Left hindlimb (tissue), 1 donor: ENCODE results near the gene MAF.
A peak's percentile ranks its signal among the peaks of the same experiment; 100 is the strongest.

ENCODE experiments used
- DNase-seq: peaks from one replicate; pipeline ENCODE4 v3.0.0-alpha.2; 2018

Gene MAF

DNA sequence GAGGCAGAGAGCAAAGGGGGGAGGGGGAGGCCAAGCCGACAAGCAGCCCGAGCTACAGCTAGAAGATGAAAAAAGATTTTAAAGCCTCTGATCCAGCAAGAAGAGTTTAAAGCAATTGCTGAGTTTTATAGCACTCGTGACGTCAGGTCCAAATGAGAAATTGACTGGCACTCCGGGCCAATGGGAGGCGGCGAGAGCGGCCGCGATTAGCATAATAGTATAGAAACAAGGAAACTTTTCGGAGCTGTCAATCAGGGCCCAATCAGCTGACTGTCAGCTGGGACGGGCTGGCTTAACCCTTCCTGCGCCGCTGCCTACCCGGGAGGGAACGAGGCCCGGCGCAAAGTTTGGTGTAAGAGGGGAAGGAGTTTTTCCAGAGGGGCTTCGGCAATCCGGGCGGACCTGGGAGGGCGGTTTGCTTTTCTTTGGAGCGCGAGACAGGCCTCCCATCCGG lies at the start of gene MAF:
Gene MAF, minus strand, starts transcription at position 100 of the 454 bp plus-strand sequence. CDS start 835 bp downstream, outside the sequence.
- peak; percentile 96 for DNase-seq

DNA sequence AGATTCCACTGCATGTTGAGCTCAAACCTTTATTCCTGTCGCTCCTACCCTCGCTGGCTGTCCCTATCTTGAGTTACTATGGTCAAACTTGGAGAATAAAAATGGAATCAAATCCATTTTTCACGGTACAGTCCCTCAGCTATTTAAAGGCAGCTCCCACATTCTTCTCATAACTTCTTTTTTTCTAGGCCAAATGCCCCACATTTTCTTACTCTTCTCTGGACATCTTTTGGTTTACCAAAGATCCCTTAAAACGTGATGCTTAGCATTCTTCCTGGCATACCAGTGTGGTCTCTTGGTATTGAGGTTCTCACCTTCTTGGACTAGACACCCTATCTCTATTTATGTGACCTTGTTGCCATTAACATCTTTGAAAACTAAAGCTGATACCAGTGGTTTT lies 48.3 kb upstream of the MAF start:
- DNase-seq, result no peak

DNA sequence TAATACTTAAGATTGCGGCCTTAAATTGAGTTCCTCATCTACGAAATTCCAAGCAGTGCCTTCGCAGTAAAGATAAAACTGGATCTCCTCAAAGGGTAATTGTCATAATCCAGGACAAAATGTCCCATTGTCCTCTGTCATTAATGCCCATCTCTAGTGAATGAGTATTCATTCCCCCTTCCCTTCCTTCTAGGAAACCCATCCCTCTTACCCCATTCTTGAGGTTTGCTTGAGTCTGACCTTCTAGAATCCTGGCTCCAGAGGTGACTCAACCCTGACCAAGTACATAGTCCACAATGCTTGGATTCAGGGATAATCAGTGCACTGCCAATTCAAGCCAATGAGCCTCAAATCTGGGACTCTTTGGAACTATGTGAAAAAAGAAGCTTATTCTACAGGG lies 47.0 kb upstream of the MAF start:
- DNase-seq, result no peak

DNA sequence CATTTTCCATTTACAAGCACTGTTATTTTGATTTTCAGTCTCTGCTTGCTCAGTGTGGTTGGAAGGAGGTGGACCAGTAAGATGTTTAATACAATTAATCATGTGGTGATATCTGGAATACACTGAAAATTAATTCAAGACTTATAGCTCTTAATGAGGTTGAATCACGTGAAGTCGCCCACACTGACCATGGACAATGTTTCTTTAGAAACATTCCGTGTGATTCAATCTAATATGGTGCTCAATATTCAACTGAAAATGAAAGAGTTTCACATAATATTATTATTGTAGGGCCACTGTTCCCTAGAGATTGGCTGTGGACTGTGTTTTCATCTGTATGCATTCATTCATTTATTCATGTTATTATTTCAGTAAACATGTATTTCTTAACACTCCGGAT lies 45.2 kb upstream of the MAF start:
- DNase-seq, result no peak

DNA sequence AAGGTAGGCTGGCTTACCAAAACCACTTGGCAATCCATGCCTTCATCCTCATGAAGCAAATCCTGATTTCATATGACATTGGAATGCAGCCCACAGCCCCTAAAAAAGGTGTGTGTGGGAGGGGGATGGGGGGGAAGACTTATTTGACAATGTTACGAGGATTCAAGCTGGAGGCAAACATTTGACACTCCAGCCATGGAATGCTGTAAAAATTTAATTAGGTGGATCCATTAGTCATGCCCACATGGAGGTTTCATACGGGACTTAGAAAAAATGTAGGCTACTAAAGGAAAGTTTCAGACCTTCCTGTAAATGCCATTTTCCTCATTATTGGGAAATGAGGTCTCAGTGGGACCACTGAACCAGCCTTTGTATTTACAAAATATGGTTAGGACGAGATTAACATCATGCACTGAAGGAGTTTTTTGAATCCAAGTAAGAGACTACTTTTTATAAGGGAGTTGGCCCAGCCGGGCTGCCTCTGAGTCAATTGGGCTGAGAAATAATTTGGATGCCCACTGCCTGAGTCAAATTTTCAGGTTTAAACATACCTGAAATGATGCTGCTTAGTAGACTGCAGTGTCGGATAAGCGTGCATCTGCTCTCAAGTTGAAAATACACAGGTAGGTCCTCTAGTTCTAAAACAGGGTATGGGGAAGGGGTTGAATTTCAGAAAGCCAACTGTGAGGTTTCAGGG lies 44.6 kb upstream of the MAF start:
- no peak for DNase-seq

DNA sequence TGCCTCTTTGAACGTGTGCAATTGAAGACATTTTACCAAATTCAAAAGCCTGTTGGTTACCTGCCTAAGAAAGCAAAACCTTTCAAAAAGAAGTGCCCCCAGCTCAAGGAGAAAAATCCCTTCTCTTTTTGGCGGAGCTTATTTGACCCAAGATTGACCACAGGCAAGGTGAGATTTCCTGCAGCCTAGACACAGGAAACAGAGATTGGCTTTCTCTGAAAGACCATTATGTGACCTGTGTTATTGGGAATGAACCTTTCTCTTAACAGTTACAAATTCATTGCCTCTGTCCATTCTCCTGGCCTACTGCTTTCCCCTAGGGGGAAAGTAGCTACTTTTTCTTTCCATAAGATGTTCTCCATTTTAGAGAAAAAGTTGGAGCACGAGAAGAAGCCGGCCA lies 42.1 kb upstream of the MAF start:
- no peak for DNase-seq

DNA sequence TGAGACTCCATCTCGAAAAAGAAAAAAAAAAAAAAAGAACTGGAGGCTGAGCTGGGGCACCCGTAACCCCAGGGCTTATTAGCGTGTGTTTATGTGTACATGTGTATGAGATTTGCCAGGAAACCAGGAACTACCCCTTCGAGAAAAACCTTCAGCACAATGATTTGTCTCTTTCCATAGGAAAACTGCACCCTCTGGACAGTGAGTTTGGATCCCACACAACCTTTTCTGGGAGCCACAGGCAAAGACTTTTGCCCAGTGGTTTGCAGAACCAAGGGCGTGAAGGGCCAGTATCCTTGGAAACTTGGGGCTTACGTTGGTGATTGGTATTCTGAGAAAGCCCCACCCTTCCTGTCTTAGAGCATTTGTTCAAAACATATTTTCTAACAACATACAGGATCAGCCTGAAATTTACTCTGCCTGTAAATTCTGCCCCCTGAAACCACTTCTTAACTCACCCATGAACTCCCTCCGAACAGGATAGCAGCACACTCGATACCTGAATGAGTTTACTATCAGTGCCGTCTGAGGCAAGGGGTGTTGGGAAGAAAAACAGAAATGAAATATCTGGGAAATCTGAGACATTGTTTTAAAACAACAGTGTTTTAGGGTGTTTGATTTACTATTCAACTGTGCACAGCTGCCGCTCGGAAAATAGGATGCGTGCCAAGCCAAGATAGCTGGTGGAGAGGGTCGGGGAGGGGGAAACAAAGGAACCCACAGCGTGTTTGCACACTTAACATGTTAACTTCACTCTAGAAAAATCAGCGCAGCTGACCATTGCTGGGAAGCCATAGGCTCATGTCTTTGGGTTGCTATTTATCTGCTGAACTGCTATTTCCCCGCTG lies 40.2 kb upstream of the MAF start:
- peak; percentile 54 for DNase-seq

DNA sequence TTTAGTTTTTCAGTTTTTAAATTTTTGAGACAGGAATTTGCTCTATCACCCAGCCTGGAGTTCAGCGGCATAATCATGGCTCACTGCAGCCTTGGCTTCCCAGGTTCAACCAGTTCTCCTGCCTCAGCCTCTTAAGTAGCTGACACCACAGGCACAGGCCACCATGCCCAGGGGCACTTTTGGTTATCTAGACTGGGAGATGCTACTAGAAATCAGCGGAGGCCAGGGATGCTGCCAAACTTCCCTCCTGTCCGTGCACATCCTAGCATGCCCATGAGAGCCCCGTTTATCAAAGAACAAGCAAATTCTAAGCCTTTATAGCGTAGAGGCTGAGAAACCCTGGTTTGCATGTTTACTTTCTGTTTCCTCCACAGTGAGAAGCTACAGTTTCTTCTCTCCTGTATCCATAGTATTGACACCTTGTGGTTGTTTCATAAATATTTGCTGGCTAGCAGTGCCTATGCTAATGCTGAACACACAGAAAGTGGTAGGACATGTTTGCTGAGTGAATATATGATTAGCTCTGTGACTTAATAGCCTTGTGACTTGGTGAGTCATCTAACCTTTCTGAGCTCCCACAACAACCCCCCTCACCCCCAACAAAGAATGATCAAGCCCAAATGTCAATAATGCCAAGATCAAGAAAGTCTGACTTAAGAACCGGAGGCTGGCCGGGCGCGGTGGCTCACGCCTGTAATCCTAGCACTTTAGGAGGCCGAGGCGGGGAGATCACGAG lies 39.2 kb upstream of the MAF start:
- DNase-seq, result no peak

DNA sequence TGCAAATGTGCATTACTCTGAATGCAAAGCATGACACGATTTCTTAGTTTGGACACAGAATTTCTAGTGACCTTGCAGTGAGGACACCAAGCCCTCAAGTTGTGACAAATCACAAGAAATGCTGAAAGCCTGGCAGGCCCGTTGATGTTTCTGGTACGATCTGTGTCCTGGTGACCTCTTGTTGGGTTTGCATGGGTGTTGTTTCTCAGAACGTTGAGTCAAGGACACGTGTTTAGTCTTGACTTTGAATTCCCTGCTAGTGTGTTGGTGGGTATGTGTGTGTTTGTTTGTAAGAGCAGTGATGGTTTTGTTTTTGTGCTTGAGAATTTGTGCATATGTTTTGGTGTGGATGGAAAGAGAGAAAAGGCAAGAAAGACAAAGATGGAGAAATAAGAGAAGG lies 37.8 kb upstream of the MAF start:
- no peak for DNase-seq

DNA sequence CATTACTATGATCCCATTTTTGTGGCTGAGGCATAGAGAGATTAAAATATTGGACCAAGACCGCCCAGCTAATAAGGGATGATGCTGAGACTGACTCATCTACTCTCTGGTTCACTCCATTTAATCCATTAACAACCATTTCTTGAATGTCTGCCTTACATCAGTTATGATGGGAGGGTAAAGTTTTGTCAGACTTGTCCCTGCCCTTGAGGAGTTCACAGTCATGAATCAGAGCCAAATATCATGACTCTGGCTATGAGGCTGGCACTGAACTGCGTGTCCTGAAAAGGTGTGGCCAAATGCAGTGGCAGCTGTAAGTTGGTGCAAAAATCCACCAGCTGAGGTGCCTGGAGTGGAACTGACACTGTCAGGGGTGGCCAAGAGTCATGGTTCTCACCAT lies 35.0 kb upstream of the MAF start:
- DNase-seq, result no peak

DNA sequence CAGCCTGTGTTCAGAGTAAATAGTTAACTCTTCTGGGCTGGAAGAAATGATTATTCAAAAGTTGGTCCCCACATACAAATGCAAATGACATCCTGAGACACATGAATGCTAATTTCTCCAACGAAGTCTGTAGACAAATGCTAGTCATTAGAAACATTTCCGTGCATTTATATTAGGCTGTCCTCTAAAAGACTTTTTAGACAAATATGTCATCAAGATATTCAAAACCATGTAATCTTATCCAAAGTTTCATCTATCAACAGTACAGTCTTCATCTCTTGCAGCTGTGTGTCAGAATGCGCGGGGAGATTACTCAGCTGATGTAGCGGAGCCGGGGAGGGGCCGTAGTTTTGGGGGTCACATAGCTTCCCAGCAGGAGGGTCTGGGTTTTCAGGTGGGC lies 33.8 kb upstream of the MAF start:
- no peak for DNase-seq

DNA sequence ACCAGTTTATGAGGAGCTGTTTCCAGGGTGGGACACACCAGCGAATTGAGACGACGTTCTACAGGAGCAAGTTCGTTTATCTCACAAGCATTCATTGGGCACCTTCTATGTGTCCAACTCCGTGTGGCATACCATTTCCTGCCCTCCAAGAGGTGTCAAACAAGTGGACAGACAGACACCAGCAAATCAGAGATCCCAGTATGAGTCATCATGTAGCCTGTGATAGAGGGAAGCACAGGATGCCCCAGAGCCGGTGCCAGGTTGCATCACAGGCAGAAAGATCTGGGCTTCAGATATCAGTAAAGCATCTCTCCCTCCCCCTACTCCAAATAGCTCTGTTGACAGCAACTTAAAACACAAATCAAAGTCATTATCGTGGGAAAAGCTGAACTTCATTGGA lies 31.8 kb upstream of the MAF start:
- no peak for DNase-seq

DNA sequence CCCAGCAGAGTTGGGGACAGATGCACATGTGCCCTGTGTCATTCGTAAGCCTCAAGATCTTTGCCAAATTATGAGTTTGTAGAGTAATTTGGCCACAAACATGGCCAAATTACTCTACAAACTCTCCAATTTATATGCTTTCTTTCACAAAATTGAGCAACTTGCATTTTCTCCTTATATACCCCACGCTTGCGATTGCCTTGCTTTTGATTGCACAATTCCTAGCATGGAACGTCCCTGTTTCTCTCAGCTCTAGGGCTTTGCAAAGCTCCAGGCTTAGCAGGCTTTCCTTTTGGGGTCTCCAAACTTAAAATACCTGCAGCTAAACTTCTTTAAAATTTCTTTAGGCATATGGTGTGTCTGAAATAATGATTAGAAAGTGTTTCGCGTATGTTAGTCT lies 28.5 kb upstream of the MAF start:
- DNase-seq, result no peak

DNA sequence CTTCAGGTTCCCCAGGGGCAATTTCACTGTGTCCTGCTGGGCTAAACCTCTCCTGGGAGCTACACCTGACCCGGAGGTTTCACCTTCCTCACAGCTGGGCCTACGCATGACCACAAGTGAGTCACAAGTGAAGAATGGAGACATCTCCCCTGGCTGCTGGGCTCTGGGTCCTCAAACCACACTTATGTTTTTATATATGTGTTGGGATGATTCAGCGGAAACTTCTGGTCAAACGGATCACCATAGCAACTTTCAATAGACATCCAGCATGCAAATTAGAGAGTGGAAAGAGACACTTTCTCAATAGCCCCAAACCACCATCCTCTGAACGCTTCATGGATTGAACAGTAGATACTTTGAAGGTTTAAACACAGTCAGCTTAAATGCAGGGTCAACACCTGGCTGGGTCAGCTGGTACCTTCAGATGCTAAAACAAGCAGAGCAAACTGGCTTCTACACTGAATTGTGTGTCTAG lies 28.0 kb upstream of the MAF start:
- no peak for DNase-seq

DNA sequence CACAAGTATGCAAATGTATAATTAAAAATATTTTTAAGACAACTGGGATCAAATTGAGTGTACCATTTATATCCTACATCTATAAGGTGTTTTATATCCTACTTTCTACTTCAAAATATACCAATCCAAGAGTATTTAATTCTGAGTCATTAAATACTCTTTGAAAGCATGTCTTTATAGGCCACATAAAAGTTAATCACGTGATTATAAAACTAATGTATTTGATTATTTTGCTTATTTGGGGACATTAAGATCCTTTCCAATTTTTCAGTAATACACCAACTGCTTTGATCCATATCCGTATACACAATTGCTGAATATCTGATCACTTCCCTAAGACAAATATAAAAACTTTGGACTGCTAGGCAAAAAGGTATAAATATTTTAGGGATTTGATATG lies 26.6 kb upstream of the MAF start:
- DNase-seq, result no peak

DNA sequence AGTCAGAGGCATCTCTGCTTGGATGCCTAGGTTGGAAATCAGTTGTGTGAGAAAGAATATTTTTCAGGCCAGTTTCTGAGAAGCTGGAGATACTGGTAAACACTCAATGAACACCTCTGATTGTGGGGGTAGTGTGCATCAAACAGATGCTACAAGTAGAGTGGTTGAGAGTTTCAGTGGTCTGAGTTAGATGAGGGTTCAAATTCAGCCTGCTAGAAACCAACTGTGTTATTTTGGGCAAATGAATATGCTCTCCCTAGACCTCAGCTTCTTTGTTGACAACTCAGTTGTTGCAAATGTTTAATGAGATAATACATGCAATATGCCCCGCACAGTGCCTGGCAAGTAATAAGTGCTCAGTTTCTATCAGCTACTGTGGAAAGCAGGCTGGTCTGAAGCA lies 25.2 kb upstream of the MAF start:
- DNase-seq, result no peak

DNA sequence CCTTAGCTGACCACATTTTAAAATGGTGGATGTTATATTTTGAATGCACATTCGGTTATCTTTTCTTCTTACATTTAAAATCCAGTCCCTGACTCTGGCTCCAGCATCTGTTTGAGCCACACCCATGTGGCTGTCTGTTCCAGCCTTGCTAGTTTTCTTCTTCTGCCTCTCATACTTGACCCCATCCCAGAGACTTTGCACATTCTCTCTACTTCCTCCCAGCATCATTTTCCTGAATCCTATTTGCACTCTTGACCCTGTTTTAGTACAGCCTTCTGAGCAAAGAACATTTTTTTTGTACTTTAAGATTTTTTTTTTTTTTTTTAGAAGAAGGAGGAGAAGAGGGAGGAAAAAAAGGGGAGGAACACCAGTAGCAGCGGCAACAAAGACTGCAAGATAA lies 23.3 kb upstream of the MAF start:
- DNase-seq, result no peak

DNA sequence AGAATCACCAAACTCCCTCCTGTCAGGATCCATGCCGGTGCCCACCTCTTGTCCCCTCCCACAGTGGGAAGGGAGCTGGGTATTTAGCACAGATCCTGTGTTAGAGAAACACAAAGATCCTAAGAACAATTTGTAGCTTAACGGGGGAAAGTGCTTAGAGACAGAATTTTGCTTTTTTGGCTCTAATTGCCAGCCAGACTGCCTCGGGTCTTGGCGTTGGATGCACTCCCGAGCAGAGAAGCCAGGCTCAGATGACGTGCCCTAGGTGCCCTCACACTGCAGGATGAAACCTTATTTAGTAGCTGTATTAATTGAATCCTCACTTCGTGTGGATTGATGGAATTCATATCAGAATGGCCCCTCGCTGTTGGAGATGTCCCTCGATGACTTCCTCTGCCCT lies 22.5 kb upstream of the MAF start:
- no peak for DNase-seq

DNA sequence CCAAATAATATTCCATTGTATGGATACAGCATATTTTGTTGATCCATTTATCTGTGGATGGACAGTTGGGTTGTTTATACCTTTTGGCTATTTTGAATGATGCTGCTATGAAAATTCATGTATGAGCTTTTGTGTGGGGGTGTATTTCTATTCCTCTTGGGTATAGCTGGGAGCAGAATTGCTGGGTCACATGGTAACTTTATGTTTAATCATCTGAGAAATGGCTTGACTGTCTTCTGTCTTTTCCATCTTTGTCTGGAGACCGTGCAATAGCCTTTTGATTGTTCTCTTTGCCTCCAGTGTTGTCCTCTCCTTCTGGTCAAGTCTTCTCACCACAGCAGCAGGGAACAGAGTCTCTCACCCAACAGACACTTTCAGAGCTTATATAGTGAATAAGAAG lies 20.5 kb upstream of the MAF start:
- no peak for DNase-seq

DNA sequence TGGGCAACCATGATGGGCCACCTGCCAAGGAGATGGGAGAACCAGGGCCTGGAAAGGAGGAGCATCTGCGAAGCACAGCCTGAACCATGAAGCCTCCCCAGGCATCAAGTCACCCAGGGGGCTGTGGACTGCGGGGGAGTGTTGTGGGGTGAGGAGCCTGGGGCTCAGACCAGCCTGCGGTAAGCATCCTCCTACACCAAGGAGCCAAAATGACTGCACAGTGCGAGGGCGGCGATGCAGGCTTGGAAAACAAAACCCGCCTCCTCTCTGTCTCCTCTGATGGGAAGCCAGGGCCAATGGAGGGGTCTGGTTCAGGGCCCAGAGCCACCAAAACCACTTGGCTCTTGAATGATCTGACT lies 18.1 kb upstream of the MAF start:
- peak; percentile 62 for DNase-seq

DNA sequence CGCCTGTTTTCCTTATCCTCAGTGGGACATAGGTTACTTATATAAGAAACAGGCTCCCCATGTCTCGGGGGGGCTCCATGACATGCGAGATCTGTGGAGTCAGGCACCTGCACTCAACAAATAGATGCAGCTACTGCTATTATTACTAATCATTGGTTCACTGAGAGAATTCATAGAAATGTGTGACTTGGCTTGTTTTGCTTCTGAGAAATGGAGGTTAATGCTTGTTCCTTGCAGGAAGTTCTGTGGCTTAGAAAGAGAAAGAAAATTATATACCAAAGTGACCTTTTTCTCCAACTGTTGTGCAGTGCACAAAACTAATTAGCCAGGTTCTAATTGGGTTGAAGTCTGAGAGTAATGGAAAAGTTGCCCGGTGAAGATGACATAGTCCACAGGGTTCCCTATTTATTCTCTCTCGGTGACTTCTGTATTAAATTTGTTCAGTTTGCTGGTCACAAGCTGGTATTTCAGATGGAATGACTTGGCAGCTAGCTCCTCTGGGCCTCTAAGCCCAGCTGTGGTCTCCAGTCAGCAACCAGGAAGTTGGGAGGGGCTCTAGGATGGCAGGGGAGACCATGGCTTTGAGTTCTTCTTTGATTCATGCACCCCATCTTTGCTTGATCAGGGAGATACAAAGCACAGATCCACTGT lies 17.6 kb upstream of the MAF start:
- DNase-seq, result no peak

DNA sequence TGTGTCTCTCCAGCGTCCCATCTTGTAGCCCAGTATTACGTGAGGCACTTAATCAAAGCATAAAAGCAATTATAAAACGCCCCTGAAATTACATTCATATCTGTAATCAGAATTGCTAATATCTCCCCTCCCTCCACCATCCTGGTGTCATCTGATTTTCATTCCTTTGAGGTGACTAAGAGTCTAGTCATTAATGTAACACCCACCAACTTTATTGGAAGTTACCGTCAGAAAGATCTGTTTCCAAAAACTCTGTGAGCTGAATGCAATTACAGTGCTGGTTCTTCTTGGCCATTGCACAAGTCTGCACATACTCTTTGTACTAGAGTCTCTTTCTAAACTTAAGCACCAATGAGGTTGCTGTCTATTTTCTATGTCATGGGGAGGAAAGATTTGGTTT lies 12.5 kb upstream of the MAF start:
- no peak for DNase-seq

DNA sequence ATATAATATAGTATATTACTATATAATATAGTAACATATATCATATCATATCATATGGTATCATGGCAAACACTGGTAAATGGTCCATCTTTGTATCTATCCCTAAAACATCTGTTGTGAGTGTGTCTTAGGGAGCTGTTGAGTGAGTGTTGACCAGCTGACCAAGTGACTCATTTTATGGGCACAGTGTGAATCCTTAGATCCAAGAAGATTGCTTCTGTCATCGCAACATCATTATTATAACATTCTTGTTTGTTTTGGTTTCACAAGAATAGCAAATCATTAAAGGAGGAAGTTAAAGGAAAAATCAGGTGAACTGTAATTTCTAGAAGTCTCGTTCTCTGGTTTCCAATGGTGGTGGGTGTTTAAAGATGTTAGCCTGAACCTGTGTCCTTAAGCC lies 11.7 kb upstream of the MAF start:
- no peak for DNase-seq
